Body of pancreas (tissue), 4 donors: ENCODE measurements around the gene DPEP2. TPM values are rescaled to one million over a fixed set of nuclear protein-coding genes. Genes with fewer than 3 reads are reported as not detected.

Experiments used
- ATAC-seq: fragments of 150-250 bp; one replicate; pipeline ENCODE4 v1.9.1; 2016
- DNase-seq, 4 donors: peaks; one replicate each; pipeline ENCODE4 v3.0.0-alpha.2; 2019
- H3K27ac ChIP-seq, 4 donors: fragments of 200-600 bp; sonication (generic); 1 replicate in 3 of 4; 2 replicates in 1 of 4; pipeline versions ENCODE4 v1.5.1 to v1.6.1; 2016 to 2019; ENCODE audit warnings: mild to moderate bottlenecking in 1 of 4, mixed read lengths in 1 of 4, moderate library complexity in 1 of 4
- H3K27me3 ChIP-seq, 2 donors: fragments of 200-600 bp; sonication (generic); one replicate each; pipeline ENCODE4 v1.6.0; 2016; ENCODE audit warnings: mild to moderate bottlenecking in 1 of 2
- H3K36me3 ChIP-seq, 2 donors: fragments of 200-600 bp; sonication (generic); replicated peaks in 1 of 2; 2 replicates each; pipeline ENCODE4 v1.5.1; 2016; ENCODE audit warnings: low read depth in 2 of 2; ENCODE audit not compliant: insufficient read depth in 1 of 2
- H3K4me1 ChIP-seq: fragments of 200-600 bp; sonication (generic); one replicate; pipeline ENCODE4 v1.6.0; 2016
- H3K4me3 ChIP-seq, 2 donors: fragments of 200-600 bp; sonication (generic); 1 replicate in 1 of 2; 2 replicates in 1 of 2; pipeline ENCODE4 v1.5.1; 2016 to 2019
- H3K9me3 ChIP-seq, 3 donors: fragments of 200-600 bp; sonication (generic); 1 replicate in 2 of 3; 2 replicates in 1 of 3; pipeline ENCODE4 v1.5.1; 2016
- CTCF ChIP-seq, 7 experiments: fragments of 450-650 bp in 4 of 7; fragments of 200-600 bp in 3 of 7; sonication (generic) in 3 of 7; IDR thresholded peaks; one replicate each; pipeline ENCODE4 v1.5.1; 2016 to 2019; ENCODE audit warnings: antibody characterized with exemption in 7 of 7
- POLR2A ChIP-seq, 3 donors: fragments of 450-650 bp; IDR thresholded peaks; one replicate each; pipeline ENCODE4 v1.6.1; 2016; ENCODE audit warnings: antibody characterized with exemption in 3 of 3, mild to moderate bottlenecking in 2 of 3
- WGBS, 2 donors: methylation state at CpG; one replicate each; pipeline ENCODE4 v1.1.5; 2017; 5-methylcytosine and 5-hydroxymethylcytosine counted together
- intact Hi-C: fragments of 100-400 bp; cut with DNase I; formaldehyde crosslinking; loops from one replicate; pipeline ENCODE4 v1.15.1; 2023
- total RNA-seq, 2 donors: library from RNA; depleted of rRNA; stranded (reverse); fragments of >200 nt; gene quantifications; one replicate each; pipeline ENCODE4 v1.1.0, GENCODE V29; 2016

Gene DPEP2
- total RNA-seq, 2 donors from 2014 or later: 0.78 to 1.3 TPM

GRCh38 chr16:67966549-67967182, 32.6 kb downstream of the DPEP2 start:
- Histone ChIP-seq H3K4me3 (no peak overlapping the region), H3K4me1 (peaks cover 48% of the 10 kb centered on the region), H3K27me3 (no peaks in the 10 kb centered on the region), H3K9me3 (no peaks in the 10 kb centered on the region), H3K27ac (peak overlapping the region in 2 of 4 donors; percentile 1 to 89), H3K36me3 (no peaks in the 10 kb centered on the region)
- TF ChIP-seq CTCF (IDR thresholded peaks at IDR 0.05): no peak
- no peak for TF ChIP-seq POLR2A (IDR thresholded peaks at IDR 0.05)
- ATAC-seq (no peak), DNase-seq (no peak)
- WGBS, 2 donors: 53 to 60% methylated on average over 3 of the region's 3 CpGs
- intact Hi-C loops: no loop called here

GRCh38 chr16:67965668-67966548, 33.4 kb downstream of the DPEP2 start:
- no peaks in the 10 kb centered on the region for H3K27me3 ChIP-seq
- intact Hi-C loops: no loop called here
- H3K4me3 ChIP-seq: no peak overlapping the region
- no peak for TF ChIP-seq POLR2A (IDR thresholded peaks at IDR 0.05)
- TF ChIP-seq CTCF (IDR thresholded peaks at IDR 0.05): no peak
- ATAC-seq (no peak), DNase-seq (no peak)
- H3K36me3 ChIP-seq: no peaks in the 10 kb centered on the region
- H3K27ac ChIP-seq: peak overlapping the region in 2 of 4 donors; percentile 1 to 89
- 83 to 87% methylated on average over 7 to 11 of the region's 11 CpGs for WGBS, 2 donors
- H3K4me1 ChIP-seq: peaks cover 55% of the 10 kb centered on the region
- no peaks in the 10 kb centered on the region for H3K9me3 ChIP-seq

GRCh38 chr16:67964477-67965131, 34.7 kb downstream of the DPEP2 start:
- no peak for TF ChIP-seq CTCF (IDR thresholded peaks at IDR 0.05)
- no peak for TF ChIP-seq POLR2A (IDR thresholded peaks at IDR 0.05)
- 75 to 78% methylated on average over 6 of the region's 6 CpGs for WGBS, 2 donors
- H3K4me1 ChIP-seq: peaks cover 55% of the 10 kb centered on the region
- DNase-seq (no peak), ATAC-seq (no peak)
- no peak overlapping the region for H3K27ac ChIP-seq
- no peaks in the 10 kb centered on the region for H3K27me3 ChIP-seq
- no peaks in the 10 kb centered on the region for H3K9me3 ChIP-seq
- no peak overlapping the region for H3K4me3 ChIP-seq
- intact Hi-C loops: no loop called here
- H3K36me3 ChIP-seq: no peaks in the 10 kb centered on the region

- 78 to 87% methylated on average over 14 to 32 of the region's 32 CpGs for WGBS, 2 donors
- H3K4me1 ChIP-seq: peaks cover 55% of the 10 kb centered on the region
- peak overlapping the region in 1 of 4 donors; percentile 37 for H3K27ac ChIP-seq
- intact Hi-C loops: no loop called here
- no peak for TF ChIP-seq POLR2A (IDR thresholded peaks at IDR 0.05)
- no peak for TF ChIP-seq CTCF (IDR thresholded peaks at IDR 0.05)
- peak in 3 of 4 donors; percentile 40 to 53 (median 52) for DNase-seq
- H3K36me3 ChIP-seq: no peaks in the 10 kb centered on the region
- no peak for ATAC-seq
- H3K9me3 ChIP-seq: no peaks in the 10 kb centered on the region
- H3K27me3 ChIP-seq: no peaks in the 10 kb centered on the region
- H3K4me3 ChIP-seq: no peak overlapping the region
These were observed 35.5 kb downstream of the DPEP2 start for GRCh38 chr16:67963662-67964321.
